Mesenchymal stem cell (in vitro differentiated cells and primary cell): Measurements from ENCODE around the gene PSG11.
"Not testable (repeated sequence)": the region's sequence is repeated elsewhere in the genome, so short reads cannot be mapped to it uniquely, and the experiment has no call there.

ENCODE experiments used
- DNase-seq: peaks from one replicate; pipeline ENCODE4 v3.0.0-alpha.2; 2013
- H2AFZ ChIP-seq: one replicate; pipeline ENCODE4 v1.6.1; 2013; ENCODE audit warnings: low read depth, mild to moderate bottlenecking, control low read depth, inconsistent platforms, low read length, moderate library complexity
- H2AK5ac ChIP-seq: 2 replicates; pipeline ENCODE4 v1.6.1; 2013; ENCODE audit warnings: low read length, moderate library complexity, mild to moderate bottlenecking, inconsistent platforms; ENCODE audit not compliant: severe bottlenecking
- H2BK120ac ChIP-seq: one replicate; pipeline ENCODE4 v1.6.1; 2013; ENCODE audit warnings: low read depth, mild to moderate bottlenecking, inconsistent platforms, low read length, moderate library complexity
- H2BK12ac ChIP-seq, 2 experiments: one replicate each; pipeline ENCODE4 v1.6.1; 2013; ENCODE audit warnings: inconsistent platforms in 2 of 2, low read length in 2 of 2, mild to moderate bottlenecking in 2 of 2, moderate library complexity in 2 of 2, control low read depth in 1 of 2
- H2BK15ac ChIP-seq: one replicate; pipeline ENCODE4 v1.6.1; 2013; ENCODE audit warnings: mild to moderate bottlenecking, low read depth, inconsistent platforms; ENCODE audit not compliant: poor library complexity, severe bottlenecking
- H2BK5ac ChIP-seq: 2 replicates; pipeline ENCODE4 v1.6.1; 2013; ENCODE audit warnings: low read depth, mild to moderate bottlenecking, low read length, control low read depth, inconsistent platforms; ENCODE audit not compliant: poor library complexity, severe bottlenecking
- H3K14ac ChIP-seq, 2 experiments: one replicate each; pipeline ENCODE4 v1.6.1; 2013; ENCODE audit warnings: inconsistent platforms in 2 of 2, low read length in 2 of 2, control low read depth in 1 of 2, mild to moderate bottlenecking in 1 of 2, moderate library complexity in 1 of 2
- H3K18ac ChIP-seq, 2 experiments: one replicate each; pipeline ENCODE4 v1.6.1; 2013; ENCODE audit warnings: inconsistent platforms in 2 of 2, low read length in 2 of 2, control low read depth in 1 of 2, low read depth in 1 of 2, mild to moderate bottlenecking in 1 of 2
- H3K23ac ChIP-seq, 2 experiments: one replicate each; pipeline ENCODE4 v1.6.1; 2013; ENCODE audit warnings: inconsistent platforms in 2 of 2, low read length in 2 of 2, mild to moderate bottlenecking in 2 of 2, moderate library complexity in 2 of 2, control low read depth in 1 of 2
- H3K27ac ChIP-seq: 2 replicates; pipeline ENCODE4 v1.5.1; 2013; ENCODE audit warnings: mild to moderate bottlenecking, moderate library complexity, low read length, control low read depth, inconsistent platforms; ENCODE audit not compliant: poor library complexity, severe bottlenecking
- H3K27me3 ChIP-seq, 2 experiments: 2 replicates each; pipeline versions ENCODE4 v1.6.1 to v1.7.0; 2013; ENCODE audit warnings: low read length in 2 of 2, mild to moderate bottlenecking in 2 of 2, moderate library complexity in 2 of 2, control low read depth in 1 of 2, inconsistent platforms in 1 of 2; ENCODE audit not compliant: control insufficient read depth in 1 of 2, insufficient read depth in 1 of 2
- H3K36me3 ChIP-seq, 2 experiments: 2 replicates each; pipeline versions ENCODE4 v1.6.1 to v1.7.0; 2013; ENCODE audit warnings: low read length in 2 of 2, control low read depth in 1 of 2, inconsistent platforms in 1 of 2, low read depth in 1 of 2, mild to moderate bottlenecking in 1 of 2; ENCODE audit not compliant: insufficient read depth in 2 of 2, control insufficient read depth in 1 of 2
- H3K4ac ChIP-seq, 2 experiments: one replicate each; pipeline ENCODE4 v1.6.1; 2013; ENCODE audit warnings: inconsistent platforms in 2 of 2, low read length in 2 of 2, mild to moderate bottlenecking in 2 of 2, moderate library complexity in 2 of 2, control low read depth in 1 of 2, low read depth in 1 of 2
- H3K4me1 ChIP-seq: 2 replicates; pipeline ENCODE4 v1.6.1; 2013; ENCODE audit warnings: low read depth, low read length, control low read depth; ENCODE audit not compliant: control insufficient read depth, insufficient read depth
- H3K4me2 ChIP-seq: 2 replicates; pipeline ENCODE4 v1.6.1; 2013; ENCODE audit warnings: low read length, mild to moderate bottlenecking, inconsistent platforms; ENCODE audit not compliant: poor library complexity, severe bottlenecking
- H3K4me3 ChIP-seq, 2 experiments: 2 replicates each; pipeline versions ENCODE4 v1.5.1 to v1.7.0; 2013; ENCODE audit warnings: low read length in 2 of 2, mild to moderate bottlenecking in 2 of 2, control low read depth in 1 of 2, low read depth in 1 of 2; ENCODE audit not compliant: insufficient read depth in 1 of 2
- H3K79me1 ChIP-seq: replicated peaks from 2 replicates; pipeline ENCODE4 v1.6.1; 2013; ENCODE audit warnings: mild to moderate bottlenecking, control low read depth, low read length, inconsistent platforms; ENCODE audit not compliant: poor library complexity, severe bottlenecking
- H3K9ac ChIP-seq: 2 replicates; pipeline ENCODE4 v1.7.0; 2013; ENCODE audit warnings: mild to moderate bottlenecking, low read length, moderate library complexity
- H3K9me3 ChIP-seq: 2 replicates; pipeline ENCODE4 v1.7.0; 2013; ENCODE audit warnings: mild to moderate bottlenecking, low read length; ENCODE audit not compliant: control insufficient read depth
- H4K8ac ChIP-seq: one replicate; pipeline ENCODE4 v1.6.1; 2013; ENCODE audit warnings: inconsistent platforms, mild to moderate bottlenecking, low read length, moderate library complexity
- H4K91ac ChIP-seq: one replicate; pipeline ENCODE4 v1.6.1; 2013; ENCODE audit warnings: mild to moderate bottlenecking, low read length, inconsistent platforms
- WGBS: methylation state at CpG from one replicate; pipeline ENCODE4 v1.1.7; 2013; ENCODE audit warnings: mixed read lengths; 5-methylcytosine and 5-hydroxymethylcytosine counted together

The PSG11 gene

GRCh38 chr19:42996161-42996560 lies 30.1 kb downstream of the PSG11 start:
- H3K14ac ChIP-seq, H2BK120ac ChIP-seq, H3K9me3 ChIP-seq, H3K79me1 ChIP-seq, H2AFZ ChIP-seq, H3K23ac ChIP-seq, H2BK12ac ChIP-seq, H3K4me1 ChIP-seq, H3K9ac ChIP-seq, H3K36me3 ChIP-seq, H2BK15ac ChIP-seq, H4K8ac ChIP-seq, H2BK5ac ChIP-seq, H3K4me3 ChIP-seq, H3K4ac ChIP-seq, H3K18ac ChIP-seq, H3K27me3 ChIP-seq, H3K4me2 ChIP-seq, H3K27ac ChIP-seq, DNase-seq, H2AK5ac ChIP-seq, H4K91ac ChIP-seq: not testable (repeated sequence)
- WGBS, result no CpG with 5 or more reads among the region's 3 CpGs

DNA sequence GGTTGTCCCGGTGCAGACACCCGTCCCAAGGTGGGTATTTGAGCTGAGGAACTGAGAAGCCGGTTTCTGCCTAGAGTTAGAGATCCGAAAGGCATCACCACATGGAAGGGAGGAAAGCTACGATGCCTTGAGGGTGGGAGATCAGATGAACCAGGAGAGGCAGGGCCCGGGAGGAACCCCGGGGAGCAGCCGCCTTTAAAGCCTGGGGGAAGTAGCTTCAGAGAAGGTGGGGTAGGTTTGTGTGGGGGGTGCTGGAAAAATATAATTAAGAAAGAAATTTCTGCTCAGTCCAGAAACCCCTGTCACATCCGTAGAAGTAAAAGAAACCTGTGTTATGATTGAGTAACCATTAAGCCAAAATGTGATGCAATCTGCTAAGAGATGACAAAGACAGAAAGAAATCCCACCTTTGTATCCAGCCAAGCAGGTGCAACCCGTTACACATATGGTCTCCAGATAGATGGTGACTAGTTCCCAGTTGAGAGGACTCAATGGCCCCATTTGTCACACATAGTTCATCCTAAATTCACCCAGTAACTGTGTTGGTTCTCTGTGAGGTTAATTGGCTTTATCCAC lies 34.2 kb downstream of the PSG11 start:
- H3K14ac ChIP-seq, H4K91ac ChIP-seq, H2AFZ ChIP-seq, H3K4ac ChIP-seq, H4K8ac ChIP-seq, H2BK12ac ChIP-seq, H2BK120ac ChIP-seq, H3K9ac ChIP-seq, H2BK5ac ChIP-seq, H3K79me1 ChIP-seq, H2AK5ac ChIP-seq, DNase-seq, H3K4me3 ChIP-seq, H3K27ac ChIP-seq, H2BK15ac ChIP-seq, H3K27me3 ChIP-seq, H3K18ac ChIP-seq, H3K23ac ChIP-seq, H3K9me3 ChIP-seq, H3K4me1 ChIP-seq, H3K4me2 ChIP-seq, H3K36me3 ChIP-seq: not testable (repeated sequence)
- WGBS, result 57% methylated on average over 9 of the region's 10 CpGs

DNA sequence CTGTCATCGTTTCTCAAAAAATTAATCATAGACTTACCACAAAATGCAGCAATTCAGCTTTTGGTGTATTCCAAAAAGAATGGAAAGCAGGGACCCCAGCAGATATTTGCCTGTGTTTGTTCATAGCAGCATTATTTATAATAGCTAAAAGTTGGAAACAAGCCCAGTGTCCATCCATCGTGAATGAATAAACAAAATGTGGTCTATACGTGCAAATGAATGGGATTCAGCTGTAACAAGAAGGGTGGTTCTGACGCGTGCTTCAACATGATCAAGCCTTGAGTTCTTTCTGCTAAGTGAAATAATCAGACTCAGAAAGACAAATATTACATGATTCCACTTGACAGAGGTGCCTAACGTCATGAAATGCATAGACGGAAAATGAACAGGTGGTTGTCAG lies 36.4 kb downstream of the PSG11 start:
- no peaks in the 10 kb centered on the region for H3K36me3 ChIP-seq

DNA sequence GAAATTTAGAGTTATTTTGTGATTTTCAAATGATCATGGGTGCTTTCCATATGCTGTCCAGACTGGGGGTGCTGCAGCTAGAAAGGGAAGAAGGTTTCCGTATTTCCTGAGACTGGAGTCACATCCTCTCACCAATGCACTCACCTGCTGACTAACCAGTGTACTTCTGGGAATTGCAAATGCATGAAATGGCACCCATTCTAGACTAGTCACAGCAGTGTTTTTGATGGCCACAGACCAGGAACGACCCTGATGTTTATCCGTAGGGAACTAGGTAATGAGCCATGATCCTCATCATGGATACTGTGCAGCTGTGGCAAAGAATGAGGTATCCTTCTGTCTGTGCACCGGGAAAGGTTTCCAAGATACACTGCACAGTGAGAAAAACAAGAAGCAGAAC lies 37.1 kb downstream of the PSG11 start:
- H3K27ac ChIP-seq, H2BK12ac ChIP-seq, H2AK5ac ChIP-seq, H4K8ac ChIP-seq, H3K4ac ChIP-seq, H3K27me3 ChIP-seq, H3K9me3 ChIP-seq, H2AFZ ChIP-seq, H3K4me1 ChIP-seq, H3K9ac ChIP-seq, H3K14ac ChIP-seq, H4K91ac ChIP-seq, H3K18ac ChIP-seq, H2BK5ac ChIP-seq, H2BK15ac ChIP-seq, H3K4me3 ChIP-seq, H3K4me2 ChIP-seq, H3K23ac ChIP-seq, H3K79me1 ChIP-seq, H3K36me3 ChIP-seq, H2BK120ac ChIP-seq, DNase-seq: not testable (repeated sequence)
- 55% methylated on average over 4 of the region's 4 CpGs for WGBS

More for the DNA sequence above, 36.4 kb downstream of the PSG11 start:
- Histone ChIP-seq H3K18ac (no peak overlapping the region), H2AFZ (no peak overlapping the region), H3K9ac (no peak overlapping the region), H4K91ac (no peak overlapping the region), H3K4me2 (no peak overlapping the region), H2BK15ac (no peak overlapping the region), H3K4ac (no peak overlapping the region), H3K79me1 (no peaks in the 10 kb centered on the region), H3K4me1 (no peaks in the 10 kb centered on the region), H2BK12ac (no peak overlapping the region), H2BK5ac (no peak overlapping the region), H2BK120ac (no peak overlapping the region), H3K9me3 (no peaks in the 10 kb centered on the region), H3K23ac (no peak overlapping the region), H2AK5ac (no peak overlapping the region), H3K27me3 (no peaks in the 10 kb centered on the region), H3K4me3 (no peak overlapping the region), H3K14ac (no peak overlapping the region), H4K8ac (no peak overlapping the region), H3K27ac (no peak overlapping the region)
- 78% methylated on average over 6 of the region's 7 CpGs for WGBS
- DNase-seq, result no peak
